Uterus (tissue), 2 donors: ENCODE results near the gene ZRANB3.

ENCODE experiments used
- POLR2A ChIP-seq, 2 donors: fragments of 450-650 bp; IDR thresholded peaks; one replicate each; pipeline ENCODE4 v1.6.1; 2016; ENCODE audit warnings: antibody characterized with exemption in 2 of 2, mild to moderate bottlenecking in 1 of 2, moderate library complexity in 1 of 2
- TF ChIP-seq, protein P1 (sequence below), 4 experiments: fragments of 200-600 bp in 2 of 4; fragments of 450-650 bp in 2 of 4; sonication (generic) in 2 of 4; IDR thresholded peaks; one replicate each; pipeline ENCODE4 v1.5.1; 2016 to 2019; ENCODE audit warnings: antibody characterized with exemption in 4 of 4, mild to moderate bottlenecking in 2 of 4, moderate library complexity in 1 of 4

DNA sequence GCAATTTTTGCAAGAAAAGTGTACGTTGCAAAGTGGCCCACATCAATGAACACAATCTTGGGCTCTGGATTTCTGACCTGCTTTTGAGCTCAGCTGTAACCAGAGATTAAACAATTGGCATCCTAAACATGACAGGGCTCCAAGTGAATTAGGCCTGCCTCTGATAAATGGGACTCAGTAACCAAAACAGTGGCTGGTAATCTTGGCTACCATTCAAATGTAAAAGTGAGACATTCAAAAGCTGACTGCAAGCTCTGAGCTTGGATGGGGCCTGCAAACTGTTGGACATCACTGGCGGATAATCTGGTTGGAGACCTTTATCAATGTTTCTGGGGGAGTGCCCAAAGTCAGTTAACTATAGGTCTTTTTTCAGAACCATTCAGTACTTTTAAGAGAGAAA, 318.3 kb downstream of the ZRANB3 start:
- TF ChIP-seq, protein P1, sequence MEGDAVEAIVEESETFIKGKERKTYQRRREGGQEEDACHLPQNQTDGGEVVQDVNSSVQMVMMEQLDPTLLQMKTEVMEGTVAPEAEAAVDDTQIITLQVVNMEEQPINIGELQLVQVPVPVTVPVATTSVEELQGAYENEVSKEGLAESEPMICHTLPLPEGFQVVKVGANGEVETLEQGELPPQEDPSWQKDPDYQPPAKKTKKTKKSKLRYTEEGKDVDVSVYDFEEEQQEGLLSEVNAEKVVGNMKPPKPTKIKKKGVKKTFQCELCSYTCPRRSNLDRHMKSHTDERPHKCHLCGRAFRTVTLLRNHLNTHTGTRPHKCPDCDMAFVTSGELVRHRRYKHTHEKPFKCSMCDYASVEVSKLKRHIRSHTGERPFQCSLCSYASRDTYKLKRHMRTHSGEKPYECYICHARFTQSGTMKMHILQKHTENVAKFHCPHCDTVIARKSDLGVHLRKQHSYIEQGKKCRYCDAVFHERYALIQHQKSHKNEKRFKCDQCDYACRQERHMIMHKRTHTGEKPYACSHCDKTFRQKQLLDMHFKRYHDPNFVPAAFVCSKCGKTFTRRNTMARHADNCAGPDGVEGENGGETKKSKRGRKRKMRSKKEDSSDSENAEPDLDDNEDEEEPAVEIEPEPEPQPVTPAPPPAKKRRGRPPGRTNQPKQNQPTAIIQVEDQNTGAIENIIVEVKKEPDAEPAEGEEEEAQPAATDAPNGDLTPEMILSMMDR (IDR thresholded peaks at IDR 0.05) = no peak
- TF ChIP-seq POLR2A (IDR thresholded peaks at IDR 0.05) = no peak
